ENCODE measurements around the gene PRKAA1.
"Not testable (repeated sequence)": the region's sequence is repeated elsewhere in the genome, so short reads cannot be mapped to it uniquely, and the experiment has no call there.

The PRKAA1 gene

DNA sequence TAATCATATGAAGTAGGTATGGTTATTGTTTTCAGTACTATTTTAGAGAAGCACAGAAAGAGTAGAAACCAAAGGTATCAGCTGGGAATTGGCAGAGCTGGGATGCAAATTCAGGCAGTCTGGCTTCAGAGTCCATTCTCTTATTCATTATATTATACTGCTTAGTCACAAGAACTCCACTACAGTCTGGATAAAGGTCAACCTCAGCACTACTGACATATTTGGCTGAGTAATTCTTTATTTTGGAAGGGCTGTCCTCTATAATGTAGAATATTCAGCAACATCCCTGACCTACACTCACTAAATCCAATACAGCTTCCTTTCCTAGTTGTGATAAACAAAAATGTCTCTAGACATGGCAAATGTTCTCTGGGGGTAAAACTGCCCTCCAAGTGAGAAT lies 80.9 kb downstream of the PRKAA1 start:
- no peak overlapping the region for H3K4me3 ChIP-seq (ENCODE audit: low read depth, low read length)
- TF ChIP-seq, protein P1, sequence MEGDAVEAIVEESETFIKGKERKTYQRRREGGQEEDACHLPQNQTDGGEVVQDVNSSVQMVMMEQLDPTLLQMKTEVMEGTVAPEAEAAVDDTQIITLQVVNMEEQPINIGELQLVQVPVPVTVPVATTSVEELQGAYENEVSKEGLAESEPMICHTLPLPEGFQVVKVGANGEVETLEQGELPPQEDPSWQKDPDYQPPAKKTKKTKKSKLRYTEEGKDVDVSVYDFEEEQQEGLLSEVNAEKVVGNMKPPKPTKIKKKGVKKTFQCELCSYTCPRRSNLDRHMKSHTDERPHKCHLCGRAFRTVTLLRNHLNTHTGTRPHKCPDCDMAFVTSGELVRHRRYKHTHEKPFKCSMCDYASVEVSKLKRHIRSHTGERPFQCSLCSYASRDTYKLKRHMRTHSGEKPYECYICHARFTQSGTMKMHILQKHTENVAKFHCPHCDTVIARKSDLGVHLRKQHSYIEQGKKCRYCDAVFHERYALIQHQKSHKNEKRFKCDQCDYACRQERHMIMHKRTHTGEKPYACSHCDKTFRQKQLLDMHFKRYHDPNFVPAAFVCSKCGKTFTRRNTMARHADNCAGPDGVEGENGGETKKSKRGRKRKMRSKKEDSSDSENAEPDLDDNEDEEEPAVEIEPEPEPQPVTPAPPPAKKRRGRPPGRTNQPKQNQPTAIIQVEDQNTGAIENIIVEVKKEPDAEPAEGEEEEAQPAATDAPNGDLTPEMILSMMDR (IDR thresholded peaks at IDR 0.05; ENCODE audit: borderline replicate concordance, insufficient read depth, low read depth, low read length) = no peak

DNA sequence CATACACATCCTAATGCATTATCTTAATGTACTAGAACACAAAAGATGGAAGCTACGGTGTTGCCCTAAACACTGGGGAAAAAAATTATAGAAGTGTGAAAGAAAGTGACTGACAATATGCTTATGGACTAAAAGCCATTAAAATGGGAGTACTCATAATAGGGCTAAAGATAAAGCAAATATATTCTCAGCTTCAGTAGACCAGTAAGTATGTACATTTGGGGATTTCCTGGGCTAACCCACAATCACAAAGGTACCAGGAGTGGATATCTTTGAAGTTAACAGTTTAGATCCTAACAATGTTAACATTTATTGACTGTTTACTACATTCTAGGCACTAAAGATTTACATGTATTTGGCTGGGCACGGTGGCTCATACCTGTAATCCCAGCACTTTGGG lies 81.6 kb downstream of the PRKAA1 start:
- TF ChIP-seq, protein P1 (IDR thresholded peaks at IDR 0.05; ENCODE audit: borderline replicate concordance, insufficient read depth, low read depth, low read length) = no peak
- H3K4me3 ChIP-seq (ENCODE audit: low read depth, low read length) = no peak overlapping the region

GRCh38 chr5:40716000-40716399 lies 82.2 kb downstream of the PRKAA1 start:
- no peak overlapping the region for H3K4me3 ChIP-seq (ENCODE audit: low read depth, low read length)
- TF ChIP-seq, protein P1 (IDR thresholded peaks at IDR 0.05; ENCODE audit: borderline replicate concordance, insufficient read depth, low read depth, low read length) = no peak

DNA sequence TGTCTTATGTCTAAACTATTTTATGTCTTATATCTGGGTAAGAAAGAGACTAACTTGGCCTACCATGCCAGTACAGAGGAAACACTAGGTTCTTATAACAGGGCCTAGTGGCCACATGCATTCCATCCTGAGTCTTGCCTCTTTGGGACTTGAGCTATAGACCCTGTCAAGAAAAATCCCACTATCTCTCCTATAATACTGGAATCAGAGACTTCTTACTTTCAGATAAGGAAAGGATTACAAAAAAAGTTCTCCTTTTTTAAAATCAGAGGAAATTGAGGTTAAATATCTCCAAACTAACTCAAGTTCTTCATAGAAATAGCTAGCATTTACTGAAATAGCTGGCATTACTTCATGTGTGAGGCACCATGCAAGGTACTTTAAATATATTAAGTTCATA lies 84.2 kb downstream of the PRKAA1 start:
- no peak overlapping the region for H3K4me3 ChIP-seq (ENCODE audit: low read depth, low read length)
- TF ChIP-seq, protein P1 (IDR thresholded peaks at IDR 0.05; ENCODE audit: borderline replicate concordance, insufficient read depth, low read depth, low read length) = no peak

DNA sequence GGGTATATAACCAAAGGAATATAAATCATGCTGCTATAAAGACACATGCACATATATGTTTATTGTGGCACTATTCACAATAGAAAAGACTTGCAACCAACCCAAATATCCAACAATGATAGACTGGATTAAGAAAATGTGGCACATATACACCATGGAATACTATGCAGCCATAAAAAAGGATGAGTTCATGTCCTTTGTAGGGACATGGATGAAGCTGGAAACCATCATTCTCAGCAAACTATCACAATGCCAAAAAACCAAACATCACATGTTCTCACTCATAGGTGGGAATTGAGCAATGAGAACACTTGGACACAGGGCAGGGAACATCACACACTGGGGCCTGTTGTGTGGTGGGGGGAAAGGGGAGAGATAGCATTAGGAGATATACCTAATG lies 87.6 kb downstream of the PRKAA1 start:
- H3K4me3 ChIP-seq (ENCODE audit: low read depth, low read length) = not testable (repeated sequence)
